HEK293 (cell line): ENCODE measurements around the gene IRS2.

Source experiments
- CTCF ChIA-PET: fragments of 350-600 bp; formaldehyde crosslinking; extraction: SDS; loops from one replicate; lab custom pipeline; 2021; ENCODE audit warnings: antibody characterized with exemption; lab: Yijun Ruan, JAX
- POLR2A ChIA-PET: fragments of 300-600 bp; formaldehyde crosslinking; extraction: SDS; loops from one replicate; lab custom pipeline; 2020; ENCODE audit warnings: antibody characterized with exemption, inconsistent platforms; lab: Yijun Ruan, JAX
- H3K27ac ChIP-seq: fragments of 200-500 bp; sonication (Bioruptor generic); 2 replicates; pipeline ENCODE4 v1.5.1; 2014; ENCODE audit warnings: low read depth, low read length, control low read depth, inconsistent platforms; ENCODE audit errors: extremely low read depth
- H3K36me3 ChIP-seq, 2 experiments: fragments of 200-500 bp in 1 of 2; sonication (Bioruptor generic) in 1 of 2; 1 replicate in 1 of 2; 2 replicates in 1 of 2; pipeline ENCODE4 v1.5.1; 2014 to 2017; ENCODE audit warnings: inconsistent platforms in 2 of 2, low read length in 2 of 2; ENCODE audit not compliant: control insufficient read depth in 2 of 2, insufficient read depth in 1 of 2
- H3K4me1 ChIP-seq: fragments of 200-500 bp; sonication (Bioruptor generic); 2 replicates; pipeline ENCODE4 v1.5.1; 2014; ENCODE audit warnings: mild to moderate bottlenecking, low read length, inconsistent platforms; ENCODE audit not compliant: control insufficient read depth, insufficient read depth
- H3K4me3 ChIP-seq: 2 replicates; pipeline ENCODE4 v1.5.1; 2011; ENCODE audit warnings: low read depth, mild to moderate bottlenecking, control low read depth, low read length, moderate library complexity
- H3K9me3 ChIP-seq: fragments of 200-500 bp; sonication (Bioruptor generic); 2 replicates; pipeline ENCODE4 v1.5.1; 2014; ENCODE audit warnings: low read depth, low read length, inconsistent platforms; ENCODE audit not compliant: control insufficient read depth, insufficient read depth
- GLIS2 ChIP-seq: fragments of 450-650 bp; formaldehyde crosslinking; IDR thresholded peaks from 2 replicates; pipeline ENCODE4 v1.5.1; 2016; ENCODE audit warnings: missing biosample characterization, missing genetic modification characterization
- MZF1 ChIP-seq: fragments of 450-650 bp; formaldehyde crosslinking; IDR thresholded peaks from 2 replicates; pipeline ENCODE4 v1.5.1; 2017; ENCODE audit warnings: missing biosample characterization, missing genetic modification characterization, borderline replicate concordance
- SP2 ChIP-seq: fragments of 450-650 bp; formaldehyde crosslinking; IDR thresholded peaks from 2 replicates; pipeline ENCODE4 v1.5.1; 2016; ENCODE audit warnings: missing biosample characterization, missing genetic modification characterization
- ZBTB20 ChIP-seq: fragments of 450-650 bp; formaldehyde crosslinking; IDR thresholded peaks from 2 replicates; pipeline ENCODE4 v1.5.1; 2016; ENCODE audit warnings: missing biosample characterization, missing genetic modification characterization
- ZEB2 ChIP-seq: fragments of 450-650 bp; formaldehyde crosslinking; IDR thresholded peaks from 2 replicates; pipeline ENCODE4 v1.5.1; 2016; ENCODE audit warnings: missing biosample characterization, missing genetic modification characterization
- ZIC2 ChIP-seq: fragments of 450-650 bp; formaldehyde crosslinking; IDR thresholded peaks from 2 replicates; pipeline ENCODE4 v1.5.1; 2016; ENCODE audit warnings: missing biosample characterization, missing genetic modification characterization
- ZNF140 ChIP-seq: fragments of 450-650 bp; formaldehyde crosslinking; IDR thresholded peaks from 2 replicates; pipeline ENCODE4 v1.5.1; 2016; ENCODE audit warnings: missing biosample characterization, missing genetic modification characterization
- ZNF175 ChIP-seq: fragments of 450-650 bp; formaldehyde crosslinking; IDR thresholded peaks from 2 replicates; pipeline ENCODE4 v1.5.1; 2016; ENCODE audit warnings: missing biosample characterization, missing genetic modification characterization
- ZNF416 ChIP-seq: fragments of 450-650 bp; formaldehyde crosslinking; IDR thresholded peaks from 2 replicates; pipeline ENCODE4 v1.5.1; 2016; ENCODE audit warnings: missing biosample characterization, missing genetic modification characterization
- ZNF544 ChIP-seq: fragments of 450-650 bp; formaldehyde crosslinking; IDR thresholded peaks from 2 replicates; pipeline ENCODE4 v1.5.0; 2017; ENCODE audit warnings: missing biosample characterization, missing genetic modification characterization
- ZNF610 ChIP-seq: fragments of 450-650 bp; formaldehyde crosslinking; IDR thresholded peaks from 2 replicates; pipeline ENCODE4 v1.5.1; 2016; ENCODE audit warnings: missing biosample characterization, missing genetic modification characterization, borderline replicate concordance
- ZNF623 ChIP-seq: fragments of 450-650 bp; formaldehyde crosslinking; IDR thresholded peaks from 2 replicates; pipeline ENCODE4 v1.5.1; 2016; ENCODE audit warnings: missing biosample characterization, missing genetic modification characterization
- ZNF747 ChIP-seq: fragments of 450-650 bp; formaldehyde crosslinking; IDR thresholded peaks from 2 replicates; pipeline ENCODE4 v1.5.1; 2016; ENCODE audit warnings: missing biosample characterization, missing genetic modification characterization
- ZNF776 ChIP-seq: fragments of 450-650 bp; formaldehyde crosslinking; IDR thresholded peaks from 2 replicates; pipeline ENCODE4 v1.5.0; 2017; ENCODE audit warnings: missing biosample characterization, missing genetic modification characterization, borderline replicate concordance
- ZSCAN16 ChIP-seq: fragments of 450-650 bp; formaldehyde crosslinking; IDR thresholded peaks from 2 replicates; pipeline ENCODE4 v1.5.1; 2016; ENCODE audit warnings: missing biosample characterization, missing genetic modification characterization
- TF ChIP-seq, protein P1 (sequence below): fragments of 450-650 bp; formaldehyde crosslinking; IDR thresholded peaks from 2 replicates; pipeline ENCODE4 v1.5.1; 2016; ENCODE audit warnings: missing biosample characterization, missing genetic modification characterization
- TF ChIP-seq, protein P2 (sequence below): fragments of 450-650 bp; formaldehyde crosslinking; IDR thresholded peaks from 2 replicates; pipeline ENCODE4 v1.5.1; 2016; ENCODE audit warnings: missing biosample characterization, missing genetic modification characterization
- TF ChIP-seq, protein P3 (sequence below): fragments of 450-650 bp; formaldehyde crosslinking; IDR thresholded peaks from 2 replicates; pipeline ENCODE4 v1.5.1; 2016; ENCODE audit warnings: missing biosample characterization, missing genetic modification characterization
- TF ChIP-seq, protein P4 (sequence below): fragments of 450-650 bp; IDR thresholded peaks from 2 replicates; pipeline ENCODE4 v1.5.1; 2018; ENCODE audit warnings: missing biosample characterization, missing genetic modification characterization
- TF ChIP-seq, protein P5 (sequence below): sonication (generic); formaldehyde crosslinking; IDR thresholded peaks from 2 replicates; pipeline ENCODE4 v1.8.1; 2022; ENCODE audit warnings: mild to moderate bottlenecking, moderate library complexity, missing genetic modification reagents
- TF ChIP-seq, protein P6 (sequence below): IDR thresholded peaks from 2 replicates; pipeline ENCODE4 v1.6.1; 2011; ENCODE audit warnings: mild to moderate bottlenecking, low read depth, low read length, borderline replicate concordance

Gene IRS2

DNA sequence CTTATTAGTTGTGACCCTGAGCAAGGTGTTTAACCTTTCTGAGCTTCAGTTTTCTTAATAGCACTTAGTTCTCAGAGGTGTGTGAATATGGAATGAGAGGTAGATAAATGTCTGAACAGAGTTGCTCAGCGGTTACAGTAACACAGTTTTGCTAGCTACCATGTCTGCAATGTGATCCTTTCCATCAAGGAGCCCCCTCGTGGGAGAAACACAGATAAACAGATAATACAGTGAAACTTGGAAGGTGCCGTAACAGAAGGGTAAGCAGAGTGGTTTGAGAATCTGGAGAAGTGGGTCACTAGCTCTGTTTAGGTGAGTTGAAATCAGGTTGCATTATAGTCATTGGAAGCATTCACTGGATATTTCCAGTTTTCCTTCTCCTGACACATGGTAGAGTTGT, 38.9 kb downstream of the IRS2 start (continued):
- TF ChIP-seq, protein P1, sequence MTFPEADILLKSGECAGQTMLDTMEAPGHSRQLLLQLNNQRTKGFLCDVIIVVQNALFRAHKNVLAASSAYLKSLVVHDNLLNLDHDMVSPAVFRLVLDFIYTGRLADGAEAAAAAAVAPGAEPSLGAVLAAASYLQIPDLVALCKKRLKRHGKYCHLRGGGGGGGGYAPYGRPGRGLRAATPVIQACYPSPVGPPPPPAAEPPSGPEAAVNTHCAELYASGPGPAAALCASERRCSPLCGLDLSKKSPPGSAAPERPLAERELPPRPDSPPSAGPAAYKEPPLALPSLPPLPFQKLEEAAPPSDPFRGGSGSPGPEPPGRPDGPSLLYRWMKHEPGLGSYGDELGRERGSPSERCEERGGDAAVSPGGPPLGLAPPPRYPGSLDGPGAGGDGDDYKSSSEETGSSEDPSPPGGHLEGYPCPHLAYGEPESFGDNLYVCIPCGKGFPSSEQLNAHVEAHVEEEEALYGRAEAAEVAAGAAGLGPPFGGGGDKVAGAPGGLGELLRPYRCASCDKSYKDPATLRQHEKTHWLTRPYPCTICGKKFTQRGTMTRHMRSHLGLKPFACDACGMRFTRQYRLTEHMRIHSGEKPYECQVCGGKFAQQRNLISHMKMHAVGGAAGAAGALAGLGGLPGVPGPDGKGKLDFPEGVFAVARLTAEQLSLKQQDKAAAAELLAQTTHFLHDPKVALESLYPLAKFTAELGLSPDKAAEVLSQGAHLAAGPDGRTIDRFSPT, result no peak
- TF ChIP-seq ZNF776 (tag by site-specific recombination), result no peak
- TF ChIP-seq ZNF544 (tag by site-specific recombination), result no peak
- no peak for TF ChIP-seq ZNF416 (tag by site-specific recombination)
- no peak for TF ChIP-seq ZNF610 (tag by site-specific recombination)
- TF ChIP-seq, protein P2, sequence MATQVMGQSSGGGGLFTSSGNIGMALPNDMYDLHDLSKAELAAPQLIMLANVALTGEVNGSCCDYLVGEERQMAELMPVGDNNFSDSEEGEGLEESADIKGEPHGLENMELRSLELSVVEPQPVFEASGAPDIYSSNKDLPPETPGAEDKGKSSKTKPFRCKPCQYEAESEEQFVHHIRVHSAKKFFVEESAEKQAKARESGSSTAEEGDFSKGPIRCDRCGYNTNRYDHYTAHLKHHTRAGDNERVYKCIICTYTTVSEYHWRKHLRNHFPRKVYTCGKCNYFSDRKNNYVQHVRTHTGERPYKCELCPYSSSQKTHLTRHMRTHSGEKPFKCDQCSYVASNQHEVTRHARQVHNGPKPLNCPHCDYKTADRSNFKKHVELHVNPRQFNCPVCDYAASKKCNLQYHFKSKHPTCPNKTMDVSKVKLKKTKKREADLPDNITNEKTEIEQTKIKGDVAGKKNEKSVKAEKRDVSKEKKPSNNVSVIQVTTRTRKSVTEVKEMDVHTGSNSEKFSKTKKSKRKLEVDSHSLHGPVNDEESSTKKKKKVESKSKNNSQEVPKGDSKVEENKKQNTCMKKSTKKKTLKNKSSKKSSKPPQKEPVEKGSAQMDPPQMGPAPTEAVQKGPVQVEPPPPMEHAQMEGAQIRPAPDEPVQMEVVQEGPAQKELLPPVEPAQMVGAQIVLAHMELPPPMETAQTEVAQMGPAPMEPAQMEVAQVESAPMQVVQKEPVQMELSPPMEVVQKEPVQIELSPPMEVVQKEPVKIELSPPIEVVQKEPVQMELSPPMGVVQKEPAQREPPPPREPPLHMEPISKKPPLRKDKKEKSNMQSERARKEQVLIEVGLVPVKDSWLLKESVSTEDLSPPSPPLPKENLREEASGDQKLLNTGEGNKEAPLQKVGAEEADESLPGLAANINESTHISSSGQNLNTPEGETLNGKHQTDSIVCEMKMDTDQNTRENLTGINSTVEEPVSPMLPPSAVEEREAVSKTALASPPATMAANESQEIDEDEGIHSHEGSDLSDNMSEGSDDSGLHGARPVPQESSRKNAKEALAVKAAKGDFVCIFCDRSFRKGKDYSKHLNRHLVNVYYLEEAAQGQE (tag by site-specific recombination), result no peak

DNA sequence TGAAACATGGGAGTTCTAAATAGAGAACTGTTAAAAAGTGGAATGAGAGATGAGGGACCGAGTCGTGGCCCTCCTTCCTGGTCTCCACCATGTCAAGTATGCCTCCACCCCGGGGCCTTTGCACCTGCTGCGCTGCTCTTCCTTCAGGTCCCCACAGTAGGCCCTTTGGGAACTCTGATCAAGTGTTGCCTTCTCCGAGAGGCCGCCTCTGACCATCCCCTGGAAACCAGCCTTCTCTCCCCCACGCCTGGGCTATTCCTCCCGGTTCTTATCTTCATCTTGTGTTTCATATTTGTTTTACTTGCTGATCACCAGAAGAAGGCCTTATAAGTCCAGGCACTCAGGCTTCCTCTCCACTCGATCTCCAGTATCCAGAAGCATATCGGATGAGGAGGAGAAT, 40.0 kb downstream of the IRS2 start:
- CTCF ChIA-PET, result no interaction called here
- H3K9me3 ChIP-seq, result no peaks in the 10 kb centered on the region
- TF ChIP-seq ZSCAN16 (tag by site-specific recombination) (no peak), ZNF623 (tag by site-specific recombination) (peak; percentile 51), ZNF175 (tag by site-specific recombination) (no peak), SP2 (tag by site-specific recombination) (no peak)
- TF ChIP-seq, protein P3, sequence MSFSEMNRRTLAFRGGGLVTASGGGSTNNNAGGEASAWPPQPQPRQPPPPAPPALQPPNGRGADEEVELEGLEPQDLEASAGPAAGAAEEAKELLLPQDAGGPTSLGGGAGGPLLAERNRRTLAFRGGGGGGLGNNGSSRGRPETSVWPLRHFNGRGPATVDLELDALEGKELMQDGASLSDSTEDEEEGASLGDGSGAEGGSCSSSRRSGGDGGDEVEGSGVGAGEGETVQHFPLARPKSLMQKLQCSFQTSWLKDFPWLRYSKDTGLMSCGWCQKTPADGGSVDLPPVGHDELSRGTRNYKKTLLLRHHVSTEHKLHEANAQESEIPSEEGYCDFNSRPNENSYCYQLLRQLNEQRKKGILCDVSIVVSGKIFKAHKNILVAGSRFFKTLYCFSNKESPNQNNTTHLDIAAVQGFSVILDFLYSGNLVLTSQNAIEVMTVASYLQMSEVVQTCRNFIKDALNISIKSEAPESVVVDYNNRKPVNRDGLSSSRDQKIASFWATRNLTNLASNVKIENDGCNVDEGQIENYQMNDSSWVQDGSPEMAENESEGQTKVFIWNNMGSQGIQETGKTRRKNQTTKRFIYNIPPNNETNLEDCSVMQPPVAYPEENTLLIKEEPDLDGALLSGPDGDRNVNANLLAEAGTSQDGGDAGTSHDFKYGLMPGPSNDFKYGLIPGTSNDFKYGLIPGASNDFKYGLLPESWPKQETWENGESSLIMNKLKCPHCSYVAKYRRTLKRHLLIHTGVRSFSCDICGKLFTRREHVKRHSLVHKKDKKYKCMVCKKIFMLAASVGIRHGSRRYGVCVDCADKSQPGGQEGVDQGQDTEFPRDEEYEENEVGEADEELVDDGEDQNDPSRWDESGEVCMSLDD (tag by site-specific recombination), result no peak
- no peak overlapping the region for H3K4me3 ChIP-seq
- no peak overlapping the region for H3K27ac ChIP-seq
- H3K36me3 ChIP-seq, result no peaks in the 10 kb centered on the region
- H3K4me1 ChIP-seq, result no peaks in the 10 kb centered on the region
- POLR2A ChIA-PET, result no interaction called here

DNA sequence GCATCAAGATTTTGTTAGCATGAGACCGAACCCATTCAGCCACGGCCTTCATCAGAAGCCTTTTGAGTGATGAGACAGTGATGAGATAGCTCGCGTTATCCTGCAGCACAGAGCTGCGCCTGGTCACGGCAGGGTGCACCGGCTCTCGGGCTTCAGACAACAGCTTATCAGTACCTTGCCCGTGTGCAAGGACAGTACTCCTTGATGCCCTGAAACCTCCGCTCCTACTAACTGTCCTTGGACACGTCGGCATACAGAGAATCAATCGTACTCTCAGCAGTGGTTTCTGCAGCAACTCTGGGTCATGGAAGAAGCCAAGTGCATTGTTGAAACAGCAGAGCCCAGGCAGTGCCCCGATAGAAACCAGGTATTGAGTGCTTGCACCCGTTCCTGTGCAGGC, 40.7 kb downstream of the IRS2 start:
- no peak overlapping the region for H3K4me3 ChIP-seq
- TF ChIP-seq ZNF140 (tag by site-specific recombination), result no peak
- no peak for TF ChIP-seq ZIC2 (tag by site-specific recombination)
- TF ChIP-seq, protein P4, sequence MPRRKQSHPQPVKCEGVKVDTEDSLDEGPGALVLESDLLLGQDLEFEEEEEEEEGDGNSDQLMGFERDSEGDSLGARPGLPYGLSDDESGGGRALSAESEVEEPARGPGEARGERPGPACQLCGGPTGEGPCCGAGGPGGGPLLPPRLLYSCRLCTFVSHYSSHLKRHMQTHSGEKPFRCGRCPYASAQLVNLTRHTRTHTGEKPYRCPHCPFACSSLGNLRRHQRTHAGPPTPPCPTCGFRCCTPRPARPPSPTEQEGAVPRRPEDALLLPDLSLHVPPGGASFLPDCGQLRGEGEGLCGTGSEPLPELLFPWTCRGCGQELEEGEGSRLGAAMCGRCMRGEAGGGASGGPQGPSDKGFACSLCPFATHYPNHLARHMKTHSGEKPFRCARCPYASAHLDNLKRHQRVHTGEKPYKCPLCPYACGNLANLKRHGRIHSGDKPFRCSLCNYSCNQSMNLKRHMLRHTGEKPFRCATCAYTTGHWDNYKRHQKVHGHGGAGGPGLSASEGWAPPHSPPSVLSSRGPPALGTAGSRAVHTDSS (tag by site-specific recombination), result no peak
- TF ChIP-seq ZBTB20 (tag by site-specific recombination), result no peak
- no peak for TF ChIP-seq ZNF747
- TF ChIP-seq MZF1 (tag by site-specific recombination), result no peak
- no peak for TF ChIP-seq GLIS2
- TF ChIP-seq, protein P5, sequence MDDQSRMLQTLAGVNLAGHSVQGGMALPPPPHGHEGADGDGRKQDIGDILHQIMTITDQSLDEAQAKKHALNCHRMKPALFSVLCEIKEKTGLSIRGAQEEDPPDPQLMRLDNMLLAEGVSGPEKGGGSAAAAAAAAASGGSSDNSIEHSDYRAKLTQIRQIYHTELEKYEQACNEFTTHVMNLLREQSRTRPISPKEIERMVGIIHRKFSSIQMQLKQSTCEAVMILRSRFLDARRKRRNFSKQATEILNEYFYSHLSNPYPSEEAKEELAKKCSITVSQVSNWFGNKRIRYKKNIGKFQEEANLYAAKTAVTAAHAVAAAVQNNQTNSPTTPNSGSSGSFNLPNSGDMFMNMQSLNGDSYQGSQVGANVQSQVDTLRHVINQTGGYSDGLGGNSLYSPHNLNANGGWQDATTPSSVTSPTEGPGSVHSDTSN (CRISPR knock-in tag), result no peak
- TF ChIP-seq, protein P6, sequence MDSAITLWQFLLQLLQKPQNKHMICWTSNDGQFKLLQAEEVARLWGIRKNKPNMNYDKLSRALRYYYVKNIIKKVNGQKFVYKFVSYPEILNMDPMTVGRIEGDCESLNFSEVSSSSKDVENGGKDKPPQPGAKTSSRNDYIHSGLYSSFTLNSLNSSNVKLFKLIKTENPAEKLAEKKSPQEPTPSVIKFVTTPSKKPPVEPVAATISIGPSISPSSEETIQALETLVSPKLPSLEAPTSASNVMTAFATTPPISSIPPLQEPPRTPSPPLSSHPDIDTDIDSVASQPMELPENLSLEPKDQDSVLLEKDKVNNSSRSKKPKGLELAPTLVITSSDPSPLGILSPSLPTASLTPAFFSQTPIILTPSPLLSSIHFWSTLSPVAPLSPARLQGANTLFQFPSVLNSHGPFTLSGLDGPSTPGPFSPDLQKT, result no peak
- TF ChIP-seq ZEB2 (tag by site-specific recombination), result no peak
- H3K36me3 ChIP-seq, result no peaks in the 10 kb centered on the region
- ChIA-PET POLR2A (no interaction called here), CTCF (no interaction called here)
- H3K4me1 ChIP-seq, result no peaks in the 10 kb centered on the region
- no peaks in the 10 kb centered on the region for H3K9me3 ChIP-seq
- no peak overlapping the region for H3K27ac ChIP-seq
